WTC11 (cell line): ENCODE measurements around the gene KRTAP4-9. TPM values are rescaled to one million over a fixed set of nuclear protein-coding genes. Genes with fewer than 3 reads are reported as not detected.

Experiments used
- ATAC-seq: fragments of 200-7000 bp; cut with Tn5 transposase; 2 replicates; pipeline ENCODE4 v1.10.0; 2021; ENCODE audit warnings: mild to moderate bottlenecking, moderate library complexity
- CTCF ChIA-PET: fragments of 300-600 bp; sonication (Branson Sonifier 250); formaldehyde crosslinking; loops from one replicate; lab custom pipeline; 2021; ENCODE audit warnings: antibody characterized with exemption; lab: Charles Lee
- POLR2A ChIA-PET: fragments of 350-600 bp; sonication (Branson Sonifier 250); formaldehyde crosslinking; loops from one replicate; lab custom pipeline; 2021; ENCODE audit warnings: antibody characterized with exemption; lab: Charles Lee
- DNase-seq: peaks from one replicate; pipeline ENCODE4 v3.0.0; 2021; ENCODE audit warnings: low spot score
- H3K27ac Mint-ChIP-seq: 2 replicates; pipeline ENCODE4 v1.8.0; 2021; ENCODE audit warnings: mixed read lengths
- H3K27me3 Mint-ChIP-seq: 2 replicates; pipeline ENCODE4 v1.8.0; 2021; ENCODE audit warnings: low read depth, mild to moderate bottlenecking, moderate library complexity, mixed read lengths
- H3K36me3 Mint-ChIP-seq: 2 replicates; pipeline ENCODE4 v1.8.0; 2021; ENCODE audit warnings: mixed read lengths
- H3K4me1 Mint-ChIP-seq: 2 replicates; pipeline ENCODE4 v1.8.0; 2022; ENCODE audit warnings: mixed read lengths
- H3K4me3 Mint-ChIP-seq: 2 replicates; pipeline ENCODE4 v1.8.0; 2021; ENCODE audit warnings: mild to moderate bottlenecking, moderate library complexity, mixed read lengths
- H3K9me3 Mint-ChIP-seq: 2 replicates; pipeline ENCODE4 v1.8.0; 2021; ENCODE audit warnings: mixed read lengths
- AR ChIP-seq: fragments of 250-450 bp; sonication (Bioruptor Pico); IDR thresholded peaks from 2 replicates; pipeline ENCODE4 v1.9.0; 2021; ENCODE audit warnings: mild to moderate bottlenecking
- E2F4 ChIP-seq: sonication (generic); formaldehyde crosslinking; IDR thresholded peaks from 2 replicates; pipeline ENCODE4 v1.8.1; 2022; ENCODE audit warnings: low read depth, mild to moderate bottlenecking, moderate library complexity, missing genetic modification reagents, borderline replicate concordance
- ETV6 ChIP-seq: sonication (generic); formaldehyde crosslinking; IDR thresholded peaks from 2 replicates; pipeline ENCODE4 v1.8.1; 2022; ENCODE audit warnings: mild to moderate bottlenecking, missing genetic modification reagents
- GABPB1 ChIP-seq: sonication (generic); formaldehyde crosslinking; IDR thresholded peaks from 2 replicates; pipeline ENCODE4 v1.8.1; 2023; ENCODE audit warnings: mild to moderate bottlenecking, missing genetic modification reagents
- GRHL2 ChIP-seq: fragments of 250-450 bp; sonication (Bioruptor Pico); IDR thresholded peaks from 2 replicates; pipeline ENCODE4 v1.8.0; 2022; ENCODE audit warnings: mild to moderate bottlenecking, moderate library complexity; ENCODE audit not compliant: insufficient replicate concordance, severe bottlenecking
- GTF2I ChIP-seq: fragments of 250-450 bp; sonication (Bioruptor Pico); conservative IDR thresholded peaks from 2 replicates; pipeline ENCODE4 v1.4.0; 2021; ENCODE audit warnings: mild to moderate bottlenecking
- IRF1 ChIP-seq: sonication (generic); formaldehyde crosslinking; IDR thresholded peaks from 2 replicates; pipeline ENCODE4 v1.8.0; 2023; ENCODE audit warnings: missing genetic modification reagents
- KAT7 ChIP-seq: sonication (generic); formaldehyde crosslinking; IDR thresholded peaks from 2 replicates; pipeline ENCODE4 v1.8.1; 2023; ENCODE audit warnings: missing genetic modification reagents, mild to moderate bottlenecking, borderline replicate concordance
- MXD4 ChIP-seq: fragments of 250-450 bp; sonication (Bioruptor Pico); IDR thresholded peaks from 2 replicates; pipeline ENCODE4 v1.8.0; 2021; ENCODE audit warnings: mild to moderate bottlenecking, moderate library complexity, borderline replicate concordance
- NFYB ChIP-seq: sonication (generic); formaldehyde crosslinking; conservative IDR thresholded peaks from 2 replicates; pipeline ENCODE4 v1.8.0; 2022; ENCODE audit warnings: low read depth, missing genetic modification reagents
- NR2C2 ChIP-seq: sonication (generic); formaldehyde crosslinking; IDR thresholded peaks from 2 replicates; pipeline ENCODE4 v1.8.0; 2022; ENCODE audit warnings: mild to moderate bottlenecking, missing genetic modification reagents
- SP1 ChIP-seq: sonication (generic); formaldehyde crosslinking; conservative IDR thresholded peaks from 2 replicates; pipeline ENCODE4 v1.8.1; 2022; ENCODE audit warnings: missing genetic modification reagents
- TEAD1 ChIP-seq: sonication (generic); formaldehyde crosslinking; IDR thresholded peaks from 2 replicates; pipeline ENCODE4 v1.8.0; 2022; ENCODE audit warnings: mild to moderate bottlenecking, missing genetic modification reagents
- ZNF121 ChIP-seq: sonication (generic); formaldehyde crosslinking; IDR thresholded peaks from 2 replicates; pipeline ENCODE4 v1.8.0; 2023; ENCODE audit warnings: missing genetic modification reagents
- ZNF317 ChIP-seq: sonication (generic); formaldehyde crosslinking; IDR thresholded peaks from 2 replicates; pipeline ENCODE4 v1.8.1; 2023; ENCODE audit warnings: low read depth, mild to moderate bottlenecking, moderate library complexity, missing genetic modification reagents, borderline replicate concordance
- total RNA-seq: library from RNA; stranded (reverse); gene quantifications from 3 replicates; pipeline ENCODE4 v1.2.3, GENCODE V29; 2021
- TF ChIP-seq, protein P1 (sequence below): sonication (generic); formaldehyde crosslinking; conservative IDR thresholded peaks from 2 replicates; pipeline ENCODE4 v1.8.1; 2022; ENCODE audit warnings: mild to moderate bottlenecking, missing genetic modification reagents
- TF ChIP-seq, protein P2 (sequence below): sonication (generic); formaldehyde crosslinking; conservative IDR thresholded peaks from 2 replicates; pipeline ENCODE4 v1.8.1; 2023; ENCODE audit warnings: mild to moderate bottlenecking, low read depth, missing genetic modification reagents, moderate library complexity
- TF ChIP-seq, protein P3 (sequence below): sonication (generic); formaldehyde crosslinking; IDR thresholded peaks from 2 replicates; pipeline ENCODE4 v1.8.1; 2022; ENCODE audit warnings: mild to moderate bottlenecking, missing genetic modification reagents, moderate library complexity, borderline replicate concordance
- TF ChIP-seq, protein P4 (sequence below): sonication (generic); formaldehyde crosslinking; IDR thresholded peaks from 2 replicates; pipeline ENCODE4 v1.8.1; 2023; ENCODE audit warnings: mild to moderate bottlenecking, missing genetic modification reagents, moderate library complexity
- TF ChIP-seq, protein P5 (sequence below): sonication (generic); formaldehyde crosslinking; IDR thresholded peaks from 2 replicates; pipeline ENCODE4 v1.8.0; 2022; ENCODE audit warnings: mild to moderate bottlenecking, missing genetic modification reagents
- TF ChIP-seq, protein P6 (sequence below): sonication (generic); formaldehyde crosslinking; IDR thresholded peaks from 2 replicates; pipeline ENCODE4 v1.8.0; 2022; ENCODE audit warnings: mild to moderate bottlenecking, missing genetic modification reagents

Gene KRTAP4-9
- total RNA-seq, 1 experiment from 2014 or later, result not detected

GRCh38 chr17:41141361-41141760 is 36.2 kb downstream of the KRTAP4-9 start (continued):
- TF ChIP-seq, protein P1, sequence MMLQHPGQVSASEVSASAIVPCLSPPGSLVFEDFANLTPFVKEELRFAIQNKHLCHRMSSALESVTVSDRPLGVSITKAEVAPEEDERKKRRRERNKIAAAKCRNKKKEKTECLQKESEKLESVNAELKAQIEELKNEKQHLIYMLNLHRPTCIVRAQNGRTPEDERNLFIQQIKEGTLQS (CRISPR knock-in tag), result no peak
- TF ChIP-seq GRHL2 (CRISPR knock-in tag) (no peak), AR (CRISPR knock-in tag) (no peak), GTF2I (no peak)
- TF ChIP-seq, protein P2, sequence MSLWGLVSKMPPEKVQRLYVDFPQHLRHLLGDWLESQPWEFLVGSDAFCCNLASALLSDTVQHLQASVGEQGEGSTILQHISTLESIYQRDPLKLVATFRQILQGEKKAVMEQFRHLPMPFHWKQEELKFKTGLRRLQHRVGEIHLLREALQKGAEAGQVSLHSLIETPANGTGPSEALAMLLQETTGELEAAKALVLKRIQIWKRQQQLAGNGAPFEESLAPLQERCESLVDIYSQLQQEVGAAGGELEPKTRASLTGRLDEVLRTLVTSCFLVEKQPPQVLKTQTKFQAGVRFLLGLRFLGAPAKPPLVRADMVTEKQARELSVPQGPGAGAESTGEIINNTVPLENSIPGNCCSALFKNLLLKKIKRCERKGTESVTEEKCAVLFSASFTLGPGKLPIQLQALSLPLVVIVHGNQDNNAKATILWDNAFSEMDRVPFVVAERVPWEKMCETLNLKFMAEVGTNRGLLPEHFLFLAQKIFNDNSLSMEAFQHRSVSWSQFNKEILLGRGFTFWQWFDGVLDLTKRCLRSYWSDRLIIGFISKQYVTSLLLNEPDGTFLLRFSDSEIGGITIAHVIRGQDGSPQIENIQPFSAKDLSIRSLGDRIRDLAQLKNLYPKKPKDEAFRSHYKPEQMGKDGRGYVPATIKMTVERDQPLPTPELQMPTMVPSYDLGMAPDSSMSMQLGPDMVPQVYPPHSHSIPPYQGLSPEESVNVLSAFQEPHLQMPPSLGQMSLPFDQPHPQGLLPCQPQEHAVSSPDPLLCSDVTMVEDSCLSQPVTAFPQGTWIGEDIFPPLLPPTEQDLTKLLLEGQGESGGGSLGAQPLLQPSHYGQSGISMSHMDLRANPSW, result no peak
- TF ChIP-seq, all 79 proteins: peak for 0

- H3K27me3 Mint-ChIP-seq, result peaks cover 3% of the 10 kb centered on the region; the same call in 1 of the 2 replicates
- no peak overlapping the region for H3K27ac Mint-ChIP-seq
- peaks cover 8% of the 10 kb centered on the region; the same call in 1 of the 2 replicates for H3K4me1 Mint-ChIP-seq
- ChIA-PET CTCF (no interaction called here), POLR2A (no interaction called here)
- TF ChIP-seq NR2C2 (CRISPR knock-in tag) (no peak), ZNF121 (CRISPR knock-in tag) (no peak), TEAD1 (no peak), GABPB1 (CRISPR knock-in tag) (no peak)
- TF ChIP-seq, protein P3, sequence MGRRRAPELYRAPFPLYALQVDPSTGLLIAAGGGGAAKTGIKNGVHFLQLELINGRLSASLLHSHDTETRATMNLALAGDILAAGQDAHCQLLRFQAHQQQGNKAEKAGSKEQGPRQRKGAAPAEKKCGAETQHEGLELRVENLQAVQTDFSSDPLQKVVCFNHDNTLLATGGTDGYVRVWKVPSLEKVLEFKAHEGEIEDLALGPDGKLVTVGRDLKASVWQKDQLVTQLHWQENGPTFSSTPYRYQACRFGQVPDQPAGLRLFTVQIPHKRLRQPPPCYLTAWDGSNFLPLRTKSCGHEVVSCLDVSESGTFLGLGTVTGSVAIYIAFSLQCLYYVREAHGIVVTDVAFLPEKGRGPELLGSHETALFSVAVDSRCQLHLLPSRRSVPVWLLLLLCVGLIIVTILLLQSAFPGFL (CRISPR knock-in tag), result no peak
- DNase-seq (no peak), ATAC-seq (no peak)
- H3K9me3 Mint-ChIP-seq, result peaks cover 44% of the 10 kb centered on the region
- no peak overlapping the region for H3K4me3 Mint-ChIP-seq
- peaks cover 27% of the 10 kb centered on the region for H3K36me3 Mint-ChIP-seq
Observed at GRCh38 chr17:41144846-41145245, 39.7 kb downstream of the KRTAP4-9 start.

DNA sequence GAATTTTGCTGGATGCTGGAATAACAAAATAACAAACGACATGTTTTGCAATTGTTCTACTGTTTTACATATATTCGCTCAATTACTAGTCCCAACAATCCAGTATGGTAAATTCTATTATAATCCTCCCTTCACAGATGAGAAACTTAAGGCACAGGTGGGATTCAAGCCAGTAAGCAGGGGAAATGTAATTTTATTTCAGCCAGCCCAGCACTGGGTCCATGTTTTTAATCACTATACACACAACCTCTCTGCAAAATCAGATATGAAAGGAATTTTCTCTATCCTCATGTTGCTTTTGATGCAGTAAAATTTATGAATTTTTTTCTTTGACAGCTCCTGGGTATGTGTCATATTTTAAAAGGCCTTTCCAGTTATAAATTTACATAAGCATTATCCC is 40.1 kb downstream of the KRTAP4-9 start:
- POLR2A ChIA-PET, result no interaction called here
- peaks cover 8% of the 10 kb centered on the region; the same call in 1 of the 2 replicates for H3K4me1 Mint-ChIP-seq
- CTCF ChIA-PET, result no interaction called here
- DNase-seq (no peak), ATAC-seq (no peak)
- peaks cover 27% of the 10 kb centered on the region for H3K36me3 Mint-ChIP-seq
- no peak overlapping the region for H3K27ac Mint-ChIP-seq
- peaks cover 44% of the 10 kb centered on the region for H3K9me3 Mint-ChIP-seq
- peaks cover 3% of the 10 kb centered on the region; the same call in 1 of the 2 replicates for H3K27me3 Mint-ChIP-seq
- H3K4me3 Mint-ChIP-seq, result no peak overlapping the region
- TF ChIP-seq SP1 (CRISPR knock-in tag), result no peak
- TF ChIP-seq ZNF317 (CRISPR knock-in tag), result no peak
- TF ChIP-seq, protein P4, sequence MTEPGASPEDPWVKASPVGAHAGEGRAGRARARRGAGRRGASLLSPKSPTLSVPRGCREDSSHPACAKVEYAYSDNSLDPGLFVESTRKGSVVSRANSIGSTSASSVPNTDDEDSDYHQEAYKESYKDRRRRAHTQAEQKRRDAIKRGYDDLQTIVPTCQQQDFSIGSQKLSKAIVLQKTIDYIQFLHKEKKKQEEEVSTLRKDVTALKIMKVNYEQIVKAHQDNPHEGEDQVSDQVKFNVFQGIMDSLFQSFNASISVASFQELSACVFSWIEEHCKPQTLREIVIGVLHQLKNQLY (CRISPR knock-in tag), result no peak
- TF ChIP-seq NFYB, result no peak
- TF ChIP-seq KAT7, result no peak
- TF ChIP-seq, protein P5, sequence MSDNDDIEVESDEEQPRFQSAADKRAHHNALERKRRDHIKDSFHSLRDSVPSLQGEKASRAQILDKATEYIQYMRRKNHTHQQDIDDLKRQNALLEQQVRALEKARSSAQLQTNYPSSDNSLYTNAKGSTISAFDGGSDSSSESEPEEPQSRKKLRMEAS (CRISPR knock-in tag), result no peak
- no peak for TF ChIP-seq ETV6 (CRISPR knock-in tag)
- TF ChIP-seq, protein P6, sequence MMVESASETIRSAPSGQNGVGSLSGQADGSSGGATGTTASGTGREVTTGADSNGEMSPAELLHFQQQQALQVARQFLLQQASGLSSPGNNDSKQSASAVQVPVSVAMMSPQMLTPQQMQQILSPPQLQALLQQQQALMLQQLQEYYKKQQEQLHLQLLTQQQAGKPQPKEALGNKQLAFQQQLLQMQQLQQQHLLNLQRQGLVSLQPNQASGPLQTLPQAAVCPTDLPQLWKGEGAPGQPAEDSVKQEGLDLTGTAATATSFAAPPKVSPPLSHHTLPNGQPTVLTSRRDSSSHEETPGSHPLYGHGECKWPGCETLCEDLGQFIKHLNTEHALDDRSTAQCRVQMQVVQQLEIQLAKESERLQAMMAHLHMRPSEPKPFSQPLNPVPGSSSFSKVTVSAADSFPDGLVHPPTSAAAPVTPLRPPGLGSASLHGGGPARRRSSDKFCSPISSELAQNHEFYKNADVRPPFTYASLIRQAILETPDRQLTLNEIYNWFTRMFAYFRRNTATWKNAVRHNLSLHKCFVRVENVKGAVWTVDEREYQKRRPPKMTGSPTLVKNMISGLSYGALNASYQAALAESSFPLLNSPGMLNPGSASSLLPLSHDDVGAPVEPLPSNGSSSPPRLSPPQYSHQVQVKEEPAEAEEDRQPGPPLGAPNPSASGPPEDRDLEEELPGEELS (CRISPR knock-in tag), result no peak
- no peak for TF ChIP-seq IRF1 (CRISPR knock-in tag)
- TF ChIP-seq MXD4, result no peak
- TF ChIP-seq E2F4 (CRISPR knock-in tag), result no peak
